ENCODE measurements around the gene ANKRD34B. TPM values are rescaled to one million over a fixed set of nuclear protein-coding genes. Genes with fewer than 3 reads are reported as not detected.

The ANKRD34B gene
- total RNA-seq, 1 donor from 2014 or later: 1.2 TPM

DNA sequence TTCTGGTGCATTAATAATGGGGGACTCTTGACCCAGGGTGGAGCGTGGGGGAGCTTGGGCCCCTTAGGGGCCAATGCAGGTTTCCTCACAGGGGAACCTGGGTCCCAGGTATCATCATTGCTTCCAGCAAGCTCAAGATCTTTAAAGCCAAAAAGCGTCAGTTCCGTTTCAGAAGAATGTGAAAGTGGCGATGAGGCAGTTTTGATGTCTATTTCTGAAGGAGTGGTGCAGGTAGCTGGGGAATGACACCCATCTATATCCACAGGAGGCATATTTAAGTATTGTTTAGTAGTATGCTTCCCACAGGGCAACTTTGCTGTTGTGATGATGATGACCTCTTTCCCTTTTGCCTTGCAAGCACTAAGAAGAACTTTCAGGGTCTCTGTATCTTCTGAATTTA is 10.8 kb downstream of the ANKRD34B start:
- no peak for DNase-seq (ENCODE audit: low read depth)
- TF ChIP-seq, protein P1, sequence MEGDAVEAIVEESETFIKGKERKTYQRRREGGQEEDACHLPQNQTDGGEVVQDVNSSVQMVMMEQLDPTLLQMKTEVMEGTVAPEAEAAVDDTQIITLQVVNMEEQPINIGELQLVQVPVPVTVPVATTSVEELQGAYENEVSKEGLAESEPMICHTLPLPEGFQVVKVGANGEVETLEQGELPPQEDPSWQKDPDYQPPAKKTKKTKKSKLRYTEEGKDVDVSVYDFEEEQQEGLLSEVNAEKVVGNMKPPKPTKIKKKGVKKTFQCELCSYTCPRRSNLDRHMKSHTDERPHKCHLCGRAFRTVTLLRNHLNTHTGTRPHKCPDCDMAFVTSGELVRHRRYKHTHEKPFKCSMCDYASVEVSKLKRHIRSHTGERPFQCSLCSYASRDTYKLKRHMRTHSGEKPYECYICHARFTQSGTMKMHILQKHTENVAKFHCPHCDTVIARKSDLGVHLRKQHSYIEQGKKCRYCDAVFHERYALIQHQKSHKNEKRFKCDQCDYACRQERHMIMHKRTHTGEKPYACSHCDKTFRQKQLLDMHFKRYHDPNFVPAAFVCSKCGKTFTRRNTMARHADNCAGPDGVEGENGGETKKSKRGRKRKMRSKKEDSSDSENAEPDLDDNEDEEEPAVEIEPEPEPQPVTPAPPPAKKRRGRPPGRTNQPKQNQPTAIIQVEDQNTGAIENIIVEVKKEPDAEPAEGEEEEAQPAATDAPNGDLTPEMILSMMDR (conservative IDR thresholded peaks at IDR 0.05; ENCODE audit: low read depth, low read length): no peak
- no peak overlapping the region for H3K4me3 ChIP-seq (ENCODE audit: low read depth, low read length)

DNA sequence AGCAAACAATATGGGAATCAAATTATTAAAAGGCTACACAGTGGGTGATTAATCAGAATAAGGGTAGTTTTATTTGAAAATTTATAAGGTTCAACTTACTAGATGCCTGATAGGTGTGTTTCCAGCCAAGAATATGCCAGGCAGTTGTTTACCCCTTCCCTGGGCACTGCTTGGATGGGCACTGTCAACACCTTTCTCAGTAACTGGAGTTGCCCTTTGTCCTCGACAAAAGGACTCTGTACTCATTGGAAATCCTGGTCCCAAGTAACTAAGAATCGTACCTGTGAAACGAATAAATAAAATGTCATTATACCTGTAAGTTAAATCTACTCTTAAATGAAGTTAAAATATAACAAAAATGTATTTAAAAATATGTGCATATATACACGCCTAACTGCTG is 15.0 kb downstream of the ANKRD34B start:
- TF ChIP-seq, protein P1 (conservative IDR thresholded peaks at IDR 0.05; ENCODE audit: low read depth, low read length): no peak
- no peak for DNase-seq (ENCODE audit: low read depth)
- H3K4me3 ChIP-seq (ENCODE audit: low read depth, low read length): no peak overlapping the region

DNA sequence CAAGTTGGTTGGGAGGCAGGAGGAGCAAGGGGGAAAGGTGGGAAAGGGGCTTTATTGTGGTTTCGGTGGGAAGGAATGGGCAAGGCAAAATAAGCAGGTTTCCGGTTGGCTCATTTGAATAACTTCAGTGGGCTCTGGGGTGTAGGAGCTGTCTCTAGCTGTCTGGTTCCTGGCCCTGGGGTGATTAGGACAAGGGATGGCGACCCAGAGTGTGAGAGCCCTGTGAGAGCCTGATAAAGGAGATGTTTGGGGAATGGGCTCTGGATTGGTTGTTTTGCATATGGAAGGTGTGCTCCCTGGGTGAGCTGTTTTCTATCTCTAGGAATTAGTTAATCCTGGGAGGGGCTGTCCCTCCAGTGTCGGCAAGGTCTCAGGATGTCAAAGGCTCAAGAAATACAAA is 15.4 kb downstream of the ANKRD34B start:
- H3K4me3 ChIP-seq (ENCODE audit: low read depth, low read length): no peak overlapping the region
- TF ChIP-seq, protein P1 (conservative IDR thresholded peaks at IDR 0.05; ENCODE audit: low read depth, low read length): no peak
- DNase-seq (ENCODE audit: low read depth): no peak

DNA sequence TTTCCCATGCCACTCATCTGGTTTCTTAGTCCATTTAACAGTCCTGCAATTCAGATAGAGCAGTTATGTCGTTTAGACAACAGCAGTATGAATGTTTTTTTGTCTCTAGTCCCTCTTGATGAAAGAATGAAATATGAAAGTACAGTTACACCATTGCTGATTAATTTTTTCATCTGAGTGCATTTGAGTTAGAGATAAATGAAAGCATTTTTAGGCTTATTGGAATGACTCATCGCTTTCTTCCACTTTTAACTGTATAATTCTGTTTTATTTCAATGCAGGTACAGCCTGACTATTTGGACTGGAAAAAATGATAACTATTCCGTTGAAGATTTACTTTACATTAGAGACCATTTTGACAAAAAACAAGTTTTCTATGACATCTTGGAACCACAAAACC is 28.7 kb downstream of the ANKRD34B start:
- TF ChIP-seq, protein P1 (conservative IDR thresholded peaks at IDR 0.05; ENCODE audit: low read depth, low read length): no peak
- no peak overlapping the region for H3K4me3 ChIP-seq (ENCODE audit: low read depth, low read length)
- no peak for DNase-seq (ENCODE audit: low read depth)

DNA sequence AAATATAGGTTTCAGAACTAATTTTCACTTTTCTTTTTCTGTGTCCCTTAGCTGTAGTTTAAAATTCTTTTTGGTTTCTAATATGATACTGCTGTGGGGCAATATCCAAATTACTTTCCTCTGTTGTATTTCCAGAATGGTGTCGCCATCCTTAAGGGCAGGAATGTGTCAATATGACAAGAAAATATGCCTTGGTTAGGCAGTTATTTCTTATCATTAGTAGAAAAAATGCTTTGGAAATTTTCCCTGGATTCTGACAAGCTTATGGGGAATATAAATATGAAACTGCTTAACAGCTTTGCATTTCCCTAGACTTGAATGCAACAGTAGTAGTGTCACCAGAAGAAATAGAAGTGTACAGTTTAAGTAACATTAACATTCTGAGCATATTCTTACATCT is 29.4 kb downstream of the ANKRD34B start:
- TF ChIP-seq, protein P1 (conservative IDR thresholded peaks at IDR 0.05; ENCODE audit: low read depth, low read length): no peak
- no peak for DNase-seq (ENCODE audit: low read depth)
- H3K4me3 ChIP-seq (ENCODE audit: low read depth, low read length): no peak overlapping the region

DNA sequence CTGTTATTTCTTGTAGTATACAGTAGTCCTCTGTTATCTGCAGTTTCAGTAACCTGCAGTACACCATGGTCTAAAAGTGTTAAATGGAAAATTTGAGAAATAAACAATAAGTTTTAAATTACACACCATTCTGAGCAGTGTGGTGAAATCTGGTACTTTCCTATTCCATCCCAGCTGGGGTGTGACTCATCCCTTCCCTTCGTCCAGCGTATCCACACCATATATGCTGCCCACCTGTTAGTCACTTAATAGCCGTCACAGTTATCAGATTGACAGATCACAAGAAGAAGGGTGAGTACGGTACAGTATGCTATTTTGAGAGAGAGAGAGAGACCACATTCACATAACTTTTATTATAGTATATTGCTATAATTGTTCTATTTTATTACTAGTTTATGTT is 53.3 kb downstream of the ANKRD34B start:
- TF ChIP-seq, protein P1 (conservative IDR thresholded peaks at IDR 0.05; ENCODE audit: low read depth, low read length): no peak
- no peak overlapping the region for H3K4me3 ChIP-seq (ENCODE audit: low read depth, low read length)
- DNase-seq (ENCODE audit: low read depth): peak; percentile 41

DNA sequence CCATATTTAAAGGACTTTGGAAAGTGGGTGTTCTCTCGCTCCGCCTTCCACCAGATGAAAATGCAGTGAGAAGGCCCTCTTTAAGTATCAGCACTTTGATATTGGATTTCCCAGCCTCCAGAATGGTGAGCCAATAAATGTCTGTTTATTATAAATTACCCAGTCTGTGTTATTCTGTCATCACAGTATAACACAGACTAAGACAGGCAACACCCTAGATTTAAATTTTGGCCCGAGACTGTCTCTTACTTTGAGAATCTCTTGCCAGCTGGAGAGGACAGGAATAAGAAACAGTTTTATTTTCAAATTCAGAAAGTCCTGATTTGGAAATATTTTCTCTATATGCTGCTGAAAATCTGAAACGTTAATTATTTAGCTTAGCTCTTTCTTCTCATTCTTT is 60.7 kb downstream of the ANKRD34B start:
- TF ChIP-seq, protein P1 (conservative IDR thresholded peaks at IDR 0.05; ENCODE audit: low read depth, low read length): no peak
- no peak overlapping the region for H3K4me3 ChIP-seq (ENCODE audit: low read depth, low read length)
- no peak for DNase-seq (ENCODE audit: low read depth)

Measured in epithelial cell of proximal tubule (primary cell).